ENCODE results near the gene SS18L1. TPM values are rescaled to one million over a fixed set of nuclear protein-coding genes. Genes with fewer than 3 reads are reported as not detected.

SS18L1 gene
- total and polyA plus RNA-seq, 2 experiments from 2014 or later: 6.5 to 32.6 TPM

GRCh38 chr20:62172666-62173065 lies 29.1 kb downstream of the SS18L1 start:
- peaks cover 31% of the 10 kb centered on the region for H3K36me3 Mint-ChIP-seq (ENCODE audit: low read depth)
- TF ChIP-seq EZH2 (IDR thresholded peaks at IDR 0.05; ENCODE audit: low read depth, unreplicated experiment): no peak
- no peak for ATAC-seq
- H3K27ac Mint-ChIP-seq: no peak overlapping the region; the same call in 1 of the 2 replicates
- no peaks in the 10 kb centered on the region; the same call in 2 of the 3 replicates for H3K9me3 Mint-ChIP-seq
- no peaks in the 10 kb centered on the region for H4K20me1 ChIP-seq (replicated peaks; ENCODE audit: insufficient read depth)
- H3K9me2 ChIP-seq (ENCODE audit: insufficient read depth): no peaks in the 10 kb centered on the region
- peaks cover 22% of the 10 kb centered on the region for H3K27me3 Mint-ChIP-seq (ENCODE audit: insufficient read depth, low read depth, poor library complexity)
- H3K27me3 ChIP-seq (ENCODE audit: insufficient read depth): no peaks in the 10 kb centered on the region
- no peaks in the 10 kb centered on the region for H3K4me1 ChIP-seq (ENCODE audit: insufficient read depth)
- no peak overlapping the region for H3K4me2 ChIP-seq
- no peak for DNase-seq (ENCODE audit: low spot score)
- no peak overlapping the region for H3K4me3 ChIP-seq
- no peak overlapping the region for H3K4me3 Mint-ChIP-seq
- no peak overlapping the region for H3K27ac ChIP-seq (ENCODE audit: low read depth)
- no peaks in the 10 kb centered on the region for H3K79me2 ChIP-seq (replicated peaks; ENCODE audit: insufficient read depth)
- H3F3A ChIP-seq (replicated peaks; ENCODE audit: low read depth): no peaks in the 10 kb centered on the region
- no peak overlapping the region for H2AFZ ChIP-seq
- peaks cover 3% of the 10 kb centered on the region; the same call in 1 of the 2 replicates for H3K36me3 ChIP-seq (ENCODE audit: insufficient read depth)
- no peaks in the 10 kb centered on the region for H3K4me1 Mint-ChIP-seq

GRCh38 chr20:62174021-62174804 lies 30.6 kb downstream of the SS18L1 start:
- Histone ChIP-seq H3K79me2 (replicated peaks; ENCODE audit: insufficient read depth) (no peaks in the 10 kb centered on the region), H3F3A (replicated peaks; ENCODE audit: low read depth) (no peaks in the 10 kb centered on the region), H3K36me3 (ENCODE audit: insufficient read depth) (no peaks in the 10 kb centered on the region), H3K27me3 (ENCODE audit: insufficient read depth) (no peaks in the 10 kb centered on the region), H3K4me2 (no peak overlapping the region), H3K4me1 (ENCODE audit: insufficient read depth) (no peaks in the 10 kb centered on the region), H2AFZ (no peak overlapping the region), H3K27ac (ENCODE audit: low read depth) (no peak overlapping the region), H3K9me2 (ENCODE audit: insufficient read depth) (no peaks in the 10 kb centered on the region), H3K4me3 (no peak overlapping the region), H4K20me1 (replicated peaks; ENCODE audit: insufficient read depth) (no peaks in the 10 kb centered on the region)
- DNase-seq (ENCODE audit: low spot score) (no peak), ATAC-seq (no peak)
- Mint-ChIP-seq H3K27me3 (ENCODE audit: insufficient read depth, low read depth, poor library complexity) (peaks cover 15% of the 10 kb centered on the region), H3K36me3 (ENCODE audit: low read depth) (peaks cover 28% of the 10 kb centered on the region), H3K4me3 (no peak overlapping the region; the same call in 2 of the 3 replicates), H3K9me3 (no peaks in the 10 kb centered on the region; the same call in 2 of the 3 replicates), H3K27ac (no peak overlapping the region), H3K4me1 (no peaks in the 10 kb centered on the region)
- TF ChIP-seq, protein P1, sequence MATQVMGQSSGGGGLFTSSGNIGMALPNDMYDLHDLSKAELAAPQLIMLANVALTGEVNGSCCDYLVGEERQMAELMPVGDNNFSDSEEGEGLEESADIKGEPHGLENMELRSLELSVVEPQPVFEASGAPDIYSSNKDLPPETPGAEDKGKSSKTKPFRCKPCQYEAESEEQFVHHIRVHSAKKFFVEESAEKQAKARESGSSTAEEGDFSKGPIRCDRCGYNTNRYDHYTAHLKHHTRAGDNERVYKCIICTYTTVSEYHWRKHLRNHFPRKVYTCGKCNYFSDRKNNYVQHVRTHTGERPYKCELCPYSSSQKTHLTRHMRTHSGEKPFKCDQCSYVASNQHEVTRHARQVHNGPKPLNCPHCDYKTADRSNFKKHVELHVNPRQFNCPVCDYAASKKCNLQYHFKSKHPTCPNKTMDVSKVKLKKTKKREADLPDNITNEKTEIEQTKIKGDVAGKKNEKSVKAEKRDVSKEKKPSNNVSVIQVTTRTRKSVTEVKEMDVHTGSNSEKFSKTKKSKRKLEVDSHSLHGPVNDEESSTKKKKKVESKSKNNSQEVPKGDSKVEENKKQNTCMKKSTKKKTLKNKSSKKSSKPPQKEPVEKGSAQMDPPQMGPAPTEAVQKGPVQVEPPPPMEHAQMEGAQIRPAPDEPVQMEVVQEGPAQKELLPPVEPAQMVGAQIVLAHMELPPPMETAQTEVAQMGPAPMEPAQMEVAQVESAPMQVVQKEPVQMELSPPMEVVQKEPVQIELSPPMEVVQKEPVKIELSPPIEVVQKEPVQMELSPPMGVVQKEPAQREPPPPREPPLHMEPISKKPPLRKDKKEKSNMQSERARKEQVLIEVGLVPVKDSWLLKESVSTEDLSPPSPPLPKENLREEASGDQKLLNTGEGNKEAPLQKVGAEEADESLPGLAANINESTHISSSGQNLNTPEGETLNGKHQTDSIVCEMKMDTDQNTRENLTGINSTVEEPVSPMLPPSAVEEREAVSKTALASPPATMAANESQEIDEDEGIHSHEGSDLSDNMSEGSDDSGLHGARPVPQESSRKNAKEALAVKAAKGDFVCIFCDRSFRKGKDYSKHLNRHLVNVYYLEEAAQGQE (IDR thresholded peaks at IDR 0.05; ENCODE audit: unreplicated experiment): no peak
- TF ChIP-seq STAT1 (IDR thresholded peaks at IDR 0.05; ENCODE audit: unreplicated experiment): no peak
- no peak for TF ChIP-seq EZH2 (IDR thresholded peaks at IDR 0.05; ENCODE audit: low read depth, unreplicated experiment)
- TF ChIP-seq EZH2phosphoT487 (IDR thresholded peaks at IDR 0.05; ENCODE audit: unreplicated experiment): no peak
- no peak for TF ChIP-seq POLR2AphosphoS5 (IDR thresholded peaks at IDR 0.05; ENCODE audit: low read depth)
- TF ChIP-seq CTCF (conservative IDR thresholded peaks at IDR 0.05; ENCODE audit: low read depth in 2 of 2): no peak
- no peak for TF ChIP-seq ZNF114 (CRISPR knock-in tag; IDR thresholded peaks at IDR 0.05)
- no peak for TF ChIP-seq ZNF462 (CRISPR knock-in tag; IDR thresholded peaks at IDR 0.05)
- no peak for TF ChIP-seq JUNB (IDR thresholded peaks at IDR 0.05; ENCODE audit: unreplicated experiment)
